K562 (cell line): ENCODE measurements around the gene STK11. TPM values are rescaled to one million over a fixed set of nuclear protein-coding genes. Genes with fewer than 3 reads are reported as not detected.

Experiments used
- CCNT2 ChIP-seq: IDR thresholded peaks from 2 replicates; pipeline ENCODE4 v1.6.1; 2011; ENCODE audit warnings: borderline replicate concordance, low read depth, mild to moderate bottlenecking, moderate library complexity, mixed read lengths, low read length; ENCODE audit not compliant: insufficient read length; ENCODE audit errors: extremely low read depth
- CGGBP1 ChIP-seq: fragments of 250-450 bp; sonication (Bioruptor Pico); IDR thresholded peaks from 2 replicates; pipeline ENCODE4 v1.9.0; 2021; ENCODE audit warnings: mild to moderate bottlenecking
- DNMT1 ChIP-seq: fragments of 450-650 bp; IDR thresholded peaks from 2 replicates; pipeline ENCODE4 v1.6.1; 2016; ENCODE audit warnings: antibody characterized with exemption, mild to moderate bottlenecking
- HNRNPLL ChIP-seq: fragments of 200-400 bp; formaldehyde crosslinking; IDR thresholded peaks from 2 replicates; pipeline ENCODE4 v1.6.1; 2017; ENCODE audit warnings: low read length, low read depth, mild to moderate bottlenecking; ENCODE audit not compliant: poor library complexity, severe bottlenecking
- ID3 ChIP-seq, 2 experiments: fragments of 250-450 bp in 1 of 2; fragments of 450-650 bp in 1 of 2; sonication (Bioruptor Pico) in 1 of 2; IDR thresholded peaks; 2 replicates each; pipeline versions ENCODE4 v1.6.1 to v1.8.0; 2016 to 2021; ENCODE audit warnings: mild to moderate bottlenecking in 2 of 2, moderate library complexity in 2 of 2, missing compliant biosample characterization in 1 of 2, missing genetic modification characterization in 1 of 2
- KDM1A ChIP-seq, 2 experiments: fragments of 450-650 bp; IDR thresholded peaks; 2 replicates each; pipeline ENCODE4 v1.6.1; 2016; ENCODE audit warnings: mild to moderate bottlenecking in 2 of 2
- MAZ ChIP-seq, 2 experiments: fragments of 450-650 bp in 1 of 2; sonication (generic) in 1 of 2; formaldehyde crosslinking; IDR thresholded peaks in 1 of 2; conservative IDR thresholded peaks in 1 of 2; 2 replicates each; pipeline versions ENCODE4 v1.4.0 to v1.5.0; 2020; ENCODE audit warnings: mild to moderate bottlenecking in 1 of 2, missing genetic modification reagents in 1 of 2
- MLX ChIP-seq, 2 experiments: fragments of 450-650 bp in 1 of 2; sonication (generic) in 1 of 2; formaldehyde crosslinking; conservative IDR thresholded peaks; 2 replicates each; pipeline versions ENCODE4 v1.4.0 to v1.8.1; 2020 to 2022; ENCODE audit warnings: mild to moderate bottlenecking in 1 of 2, missing genetic modification reagents in 1 of 2
- MTA3 ChIP-seq: fragments of 450-650 bp; formaldehyde crosslinking; IDR thresholded peaks from 2 replicates; pipeline ENCODE4 v1.6.1; 2017; ENCODE audit warnings: mild to moderate bottlenecking, borderline replicate concordance
- POLR2A ChIP-seq: fragments of 450-650 bp; conservative IDR thresholded peaks from 2 replicates; pipeline ENCODE4 v1.6.1; 2016
- POLR2AphosphoS2 ChIP-seq: IDR thresholded peaks from 2 replicates; pipeline ENCODE4 v1.6.1; 2012; ENCODE audit warnings: low read length, improper control_type of control experiment
- POLR2AphosphoS5 ChIP-seq: IDR thresholded peaks from 2 replicates; pipeline ENCODE4 v1.6.1; 2011; ENCODE audit warnings: mild to moderate bottlenecking, low read depth, low read length, moderate library complexity; ENCODE audit not compliant: control insufficient read depth, insufficient read depth
- RBFOX2 ChIP-seq: fragments of 200-400 bp; formaldehyde crosslinking; IDR thresholded peaks from 2 replicates; pipeline ENCODE4 v1.6.1; 2017; ENCODE audit warnings: low read depth, mild to moderate bottlenecking, low read length, moderate library complexity
- SIN3B ChIP-seq: fragments of 450-650 bp; IDR thresholded peaks from 2 replicates; pipeline ENCODE4 v1.6.1; 2017; ENCODE audit warnings: low read depth, mild to moderate bottlenecking, moderate library complexity
- TAF7 ChIP-seq: fragments of 450-650 bp; IDR thresholded peaks from 2 replicates; pipeline ENCODE4 v1.6.1; 2016; ENCODE audit warnings: missing genetic modification characterization, missing compliant biosample characterization
- TAL1 ChIP-seq: fragments of 450-650 bp; IDR thresholded peaks from 2 replicates; pipeline ENCODE4 v1.6.1; 2016; ENCODE audit warnings: mild to moderate bottlenecking
- ZNF12 ChIP-seq: sonication (generic); formaldehyde crosslinking; IDR thresholded peaks from 2 replicates; pipeline ENCODE4 v1.4.0; 2020; ENCODE audit warnings: mild to moderate bottlenecking, missing genetic modification reagents
- ZNF134 ChIP-seq: fragments of 250-450 bp; sonication (Bioruptor Pico); conservative IDR thresholded peaks from 2 replicates; pipeline ENCODE4 v1.4.0; 2020
- ZNF184 ChIP-seq: sonication (generic); formaldehyde crosslinking; IDR thresholded peaks from 2 replicates; pipeline ENCODE4 v1.5.0; 2020; ENCODE audit warnings: missing genetic modification reagents
- polyA plus RNA-seq, 8 experiments: library from polyadenylated mRNA; depleted of rRNA in 4 of 8; stranded (reverse) in 5 of 8; unstranded in 3 of 8; fragments of >200 nt; fragmentation: Nextera tagmentation in 2 of 8; fragmentation: Illumina TruSeq in 1 of 8; extraction: Ambion mirVana in 2 of 8; extraction: Trizol in 1 of 8; gene quantifications; 2 replicates each; pipeline versions ENCODE4 v1.2.1 to v1.2.3, GENCODE V29; 2011 to 2014; ENCODE audit warnings: inconsistent platforms in 1 of 8, missing spikeins in 1 of 8
- total RNA-seq, 7 experiments: library from RNA; depleted of rRNA in 6 of 7; stranded (reverse); fragments of >200 nt in 6 of 7; fragmentation: Illumina TruSeq in 2 of 7; extraction: Trizol in 2 of 7; gene quantifications; 2 replicates each; pipeline versions ENCODE4 v1.2.1 to v1.2.3, GENCODE V29; 2011 to 2021; ENCODE audit warnings: low replicate concordance in 1 of 7
- TF ChIP-seq, protein P1 (sequence below): fragments of 250-450 bp; sonication (Bioruptor Pico); IDR thresholded peaks from 2 replicates; pipeline ENCODE4 v1.8.0; 2021; ENCODE audit warnings: moderate library complexity, mild to moderate bottlenecking, inconsistent platforms
- TF ChIP-seq, protein P2 (sequence below): fragments of 450-650 bp; IDR thresholded peaks from one replicate; pipeline ENCODE4 v1.6.1; 2018; ENCODE audit warnings: mild to moderate bottlenecking, moderate library complexity; ENCODE audit not compliant: partially characterized antibody
- TF ChIP-seq, protein P3 (sequence below): IDR thresholded peaks from 3 replicates; pipeline ENCODE4 v1.6.1; 2011; ENCODE audit warnings: borderline replicate concordance, mild to moderate bottlenecking; ENCODE audit not compliant: insufficient read length, insufficient read depth

The STK11 gene
- total and polyA plus RNA-seq, 9 of the 15 experiments (the other 6 are each of a cell fraction or from before 2014, with no cell fraction given): 0.15 to 96.5 (median 31.7) TPM

DNA sequence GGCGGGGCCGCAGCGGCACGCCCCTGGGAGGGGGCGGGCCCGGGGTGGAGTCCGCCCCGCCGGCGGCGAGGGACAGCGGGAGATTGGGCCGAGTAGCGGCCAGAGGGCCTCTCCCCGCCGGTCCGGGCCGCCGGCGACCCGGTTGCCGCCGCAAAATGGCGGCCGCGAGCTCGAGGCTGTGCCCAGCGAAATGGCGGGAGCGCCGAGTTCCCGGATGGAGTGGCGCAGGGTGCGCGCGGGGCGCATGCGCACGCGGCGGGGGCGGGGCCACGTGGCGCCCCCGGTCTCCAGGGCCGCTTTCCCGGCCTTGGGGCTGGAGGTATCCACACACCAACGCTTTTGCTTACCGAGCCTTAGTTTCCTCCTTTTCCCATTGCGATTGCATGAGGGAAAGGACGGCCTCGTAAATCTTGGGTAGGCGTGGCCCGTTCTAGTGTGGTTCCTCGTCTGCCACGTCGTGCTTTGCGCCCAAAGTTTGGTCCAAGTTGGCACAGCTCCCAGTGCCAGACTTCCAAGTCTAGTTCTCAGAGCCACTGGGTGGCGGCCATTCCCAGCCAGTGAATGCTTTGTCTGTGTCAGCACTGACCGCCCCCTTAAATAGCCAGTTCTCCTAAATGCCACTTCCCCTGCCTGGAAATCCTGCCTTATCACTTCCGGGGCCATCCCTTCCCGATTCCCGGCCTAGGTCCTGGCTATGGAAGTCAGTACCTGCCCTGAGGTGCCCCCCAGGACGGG is 64.1 kb downstream of the STK11 start (continued):
- TF ChIP-seq HNRNPLL: peak; percentile 31
- peak; percentile 72 for TF ChIP-seq POLR2AphosphoS2
- no peak for TF ChIP-seq ZNF134 (CRISPR knock-in tag)
- TF ChIP-seq POLR2AphosphoS5: peak; percentile 66
- TF ChIP-seq TAF7: no peak
- TF ChIP-seq MLX (CRISPR knock-in tag; conservative IDR thresholded peaks at IDR 0.05): no peak
- no peak for TF ChIP-seq ZNF184
- TF ChIP-seq, protein P1, sequence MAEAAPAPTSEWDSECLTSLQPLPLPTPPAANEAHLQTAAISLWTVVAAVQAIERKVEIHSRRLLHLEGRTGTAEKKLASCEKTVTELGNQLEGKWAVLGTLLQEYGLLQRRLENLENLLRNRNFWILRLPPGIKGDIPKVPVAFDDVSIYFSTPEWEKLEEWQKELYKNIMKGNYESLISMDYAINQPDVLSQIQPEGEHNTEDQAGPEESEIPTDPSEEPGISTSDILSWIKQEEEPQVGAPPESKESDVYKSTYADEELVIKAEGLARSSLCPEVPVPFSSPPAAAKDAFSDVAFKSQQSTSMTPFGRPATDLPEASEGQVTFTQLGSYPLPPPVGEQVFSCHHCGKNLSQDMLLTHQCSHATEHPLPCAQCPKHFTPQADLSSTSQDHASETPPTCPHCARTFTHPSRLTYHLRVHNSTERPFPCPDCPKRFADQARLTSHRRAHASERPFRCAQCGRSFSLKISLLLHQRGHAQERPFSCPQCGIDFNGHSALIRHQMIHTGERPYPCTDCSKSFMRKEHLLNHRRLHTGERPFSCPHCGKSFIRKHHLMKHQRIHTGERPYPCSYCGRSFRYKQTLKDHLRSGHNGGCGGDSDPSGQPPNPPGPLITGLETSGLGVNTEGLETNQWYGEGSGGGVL (CRISPR knock-in tag): no peak
- no peak for TF ChIP-seq ID3 (CRISPR knock-in tag; IDR thresholded peaks at IDR 0.05)
- peak; percentile 78 for TF ChIP-seq ID3 (tag; IDR thresholded peaks at IDR 0.05)
- TF ChIP-seq SIN3B: 0 out of 2 replicates have a peak, but pooled peaks have one; percentile 79
- no peak for TF ChIP-seq MTA3
- TF ChIP-seq CGGBP1 (CRISPR knock-in tag): no peak
- no peak for TF ChIP-seq DNMT1
- no peak for TF ChIP-seq TAL1
- no peak for TF ChIP-seq KDM1A (IDR thresholded peaks at IDR 0.05)
- peak; percentile 100 for TF ChIP-seq RBFOX2
- peak; percentile 78 for TF ChIP-seq POLR2A
- no peak for TF ChIP-seq ZNF12
- TF ChIP-seq, protein P2, sequence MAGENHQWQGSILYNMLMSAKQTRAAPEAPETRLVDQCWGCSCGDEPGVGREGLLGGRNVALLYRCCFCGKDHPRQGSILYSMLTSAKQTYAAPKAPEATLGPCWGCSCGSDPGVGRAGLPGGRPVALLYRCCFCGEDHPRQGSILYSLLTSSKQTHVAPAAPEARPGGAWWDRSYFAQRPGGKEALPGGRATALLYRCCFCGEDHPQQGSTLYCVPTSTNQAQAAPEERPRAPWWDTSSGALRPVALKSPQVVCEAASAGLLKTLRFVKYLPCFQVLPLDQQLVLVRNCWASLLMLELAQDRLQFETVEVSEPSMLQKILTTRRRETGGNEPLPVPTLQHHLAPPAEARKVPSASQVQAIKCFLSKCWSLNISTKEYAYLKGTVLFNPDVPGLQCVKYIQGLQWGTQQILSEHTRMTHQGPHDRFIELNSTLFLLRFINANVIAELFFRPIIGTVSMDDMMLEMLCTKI: no peak
- TF ChIP-seq CCNT2: peak; percentile 83
- TF ChIP-seq, protein P3, sequence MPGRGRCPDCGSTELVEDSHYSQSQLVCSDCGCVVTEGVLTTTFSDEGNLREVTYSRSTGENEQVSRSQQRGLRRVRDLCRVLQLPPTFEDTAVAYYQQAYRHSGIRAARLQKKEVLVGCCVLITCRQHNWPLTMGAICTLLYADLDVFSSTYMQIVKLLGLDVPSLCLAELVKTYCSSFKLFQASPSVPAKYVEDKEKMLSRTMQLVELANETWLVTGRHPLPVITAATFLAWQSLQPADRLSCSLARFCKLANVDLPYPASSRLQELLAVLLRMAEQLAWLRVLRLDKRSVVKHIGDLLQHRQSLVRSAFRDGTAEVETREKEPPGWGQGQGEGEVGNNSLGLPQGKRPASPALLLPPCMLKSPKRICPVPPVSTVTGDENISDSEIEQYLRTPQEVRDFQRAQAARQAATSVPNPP: no peak
- TF ChIP-seq MAZ (CRISPR knock-in tag; conservative IDR thresholded peaks at IDR 0.05 in 1 of 2, IDR thresholded peaks at IDR 0.05 in 1 of 2): peak in 1 of 2 experiments; percentile 78; a peak in 3 of 4 replicates
